ENCODE data around the gene MUC20. TPM values are rescaled to one million over a fixed set of nuclear protein-coding genes. Genes with fewer than 3 reads are reported as not detected.
"Not testable (repeated sequence)": the region's sequence is repeated elsewhere in the genome, so short reads cannot be mapped to it uniquely, and the experiment has no call there.

The MUC20 gene
- total RNA-seq, 1 donor from 2014 or later = 2.0 TPM

DNA sequence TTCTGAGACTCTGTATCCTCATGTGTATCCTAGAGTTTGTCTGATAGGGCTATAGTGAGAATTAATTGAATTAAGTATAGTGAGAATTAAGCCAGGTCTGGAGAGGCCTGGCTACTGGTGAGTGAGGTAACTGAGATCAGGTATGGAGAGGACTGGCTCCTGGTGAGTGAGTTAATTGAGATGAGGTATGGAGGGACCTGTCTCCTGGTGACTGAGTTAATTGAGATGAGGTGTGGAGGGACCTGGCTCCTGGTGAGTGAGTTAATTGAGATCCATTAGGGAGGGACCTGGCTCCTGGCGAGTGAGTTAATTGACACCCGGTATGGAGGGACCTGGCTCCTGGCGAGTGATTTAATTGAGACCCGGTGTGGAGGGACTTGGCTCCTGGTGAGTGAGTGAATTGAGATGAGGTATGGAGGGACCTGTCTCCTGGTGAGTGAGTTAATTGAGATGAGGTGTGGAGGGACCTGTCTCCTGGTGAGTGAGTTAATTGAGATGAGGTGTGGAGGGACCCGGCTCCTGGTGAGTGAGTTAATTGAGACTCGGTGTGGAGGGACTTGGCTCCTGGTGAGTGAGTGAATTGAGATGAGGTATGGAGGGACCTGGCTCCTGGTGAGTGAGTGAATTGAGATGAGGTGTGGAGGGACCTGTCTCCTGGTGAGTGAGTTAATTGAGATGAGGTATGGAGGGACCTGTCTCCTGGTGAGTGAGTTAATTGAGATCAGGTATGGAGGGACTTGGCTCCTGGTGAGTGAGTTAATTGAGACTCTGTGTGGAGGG lies 10.5 kb upstream of the MUC20 start:
- DNase-seq (ENCODE audit: low spot score) = not testable (repeated sequence)

DNA sequence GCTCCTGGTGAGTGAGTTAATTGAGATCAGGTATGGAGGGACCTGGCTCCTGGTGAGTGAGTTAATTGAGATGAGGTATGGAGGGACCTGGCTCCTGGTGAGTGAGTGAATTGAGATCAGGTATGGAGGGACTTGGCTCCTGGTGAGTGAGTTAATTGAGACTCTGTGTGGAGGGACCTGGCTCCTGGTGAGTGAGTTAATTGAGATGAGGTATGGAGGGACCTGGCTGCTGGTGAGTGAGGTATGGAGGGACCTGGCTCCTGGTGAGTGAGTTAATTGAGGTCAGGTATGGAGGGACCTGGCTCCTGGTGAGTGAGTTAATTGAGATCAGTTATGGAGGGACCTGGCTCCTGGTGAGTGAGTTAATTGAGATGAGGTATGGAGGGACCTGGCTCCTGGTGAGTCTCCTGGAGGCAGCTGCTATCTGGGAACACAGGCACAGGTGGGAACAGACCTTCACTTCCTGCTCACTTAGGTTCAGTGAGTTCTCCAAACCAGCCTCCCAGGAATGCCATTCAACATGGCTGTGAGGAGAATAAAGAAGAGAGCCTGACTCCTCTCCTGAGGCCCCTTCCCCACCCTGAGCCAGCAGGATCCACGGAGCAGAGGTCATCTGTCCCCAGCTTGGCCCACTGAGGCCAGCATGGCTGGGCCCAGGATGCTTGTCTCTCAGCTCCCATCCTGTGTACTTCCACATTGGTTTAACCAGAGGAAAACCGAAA lies 9.5 kb upstream of the MUC20 start:
- DNase-seq (ENCODE audit: low spot score) = not testable (repeated sequence)

DNA sequence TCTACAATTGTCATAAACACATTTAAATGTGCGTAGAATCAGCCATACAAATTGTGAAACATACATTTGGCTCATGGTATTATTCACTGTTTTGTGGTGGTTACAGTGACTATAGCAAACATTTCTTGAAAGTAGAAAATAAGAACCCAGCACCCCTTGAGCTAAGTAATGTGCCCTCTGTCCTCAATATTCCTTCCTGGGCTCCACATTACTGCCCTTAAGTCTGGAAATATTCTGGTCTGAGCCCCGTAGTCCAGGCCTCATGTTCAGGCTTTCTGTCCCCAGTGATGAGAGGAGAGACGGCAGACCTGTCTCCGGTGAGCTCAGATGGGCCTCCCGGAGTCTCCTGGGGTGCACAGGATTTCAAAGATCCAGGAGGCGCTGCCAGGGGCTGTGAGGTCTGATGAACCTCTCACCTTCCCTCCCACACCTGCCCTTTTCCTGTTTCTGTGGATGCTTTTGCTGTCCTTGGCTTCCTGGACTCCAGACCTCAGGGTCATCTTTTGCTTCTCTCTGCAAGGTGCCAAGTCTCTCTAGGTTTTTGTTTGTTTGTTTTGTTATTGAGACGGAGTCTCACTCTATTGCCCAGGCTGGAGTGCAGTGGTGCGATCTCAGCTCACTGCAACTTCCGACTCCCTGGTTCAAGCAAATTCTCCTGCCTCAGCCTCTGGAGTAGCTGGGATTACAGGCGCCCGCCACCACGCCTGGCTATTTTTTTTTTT lies 8.8 kb upstream of the MUC20 start:
- no peak for DNase-seq (ENCODE audit: low spot score)

DNA sequence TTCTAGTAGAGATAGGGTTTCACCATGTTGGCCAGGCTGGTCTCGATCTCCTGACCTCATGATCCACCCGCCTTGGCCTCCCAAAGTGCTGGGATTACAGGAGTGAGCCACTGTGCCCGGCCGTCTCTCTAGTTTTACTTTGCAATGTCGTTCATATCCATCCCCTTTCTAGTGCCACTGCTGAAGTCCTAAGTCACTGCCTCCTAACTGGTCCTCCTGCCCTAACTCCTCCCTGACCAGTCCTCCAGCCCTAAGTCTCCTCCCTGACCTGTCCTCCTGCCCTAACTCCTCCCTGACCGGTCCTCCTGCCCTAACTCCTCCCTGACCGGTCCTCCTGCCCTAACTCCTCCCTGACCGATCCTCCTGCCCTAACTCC lies 8.3 kb upstream of the MUC20 start:
- DNase-seq (ENCODE audit: low spot score) = not testable (repeated sequence)

DNA sequence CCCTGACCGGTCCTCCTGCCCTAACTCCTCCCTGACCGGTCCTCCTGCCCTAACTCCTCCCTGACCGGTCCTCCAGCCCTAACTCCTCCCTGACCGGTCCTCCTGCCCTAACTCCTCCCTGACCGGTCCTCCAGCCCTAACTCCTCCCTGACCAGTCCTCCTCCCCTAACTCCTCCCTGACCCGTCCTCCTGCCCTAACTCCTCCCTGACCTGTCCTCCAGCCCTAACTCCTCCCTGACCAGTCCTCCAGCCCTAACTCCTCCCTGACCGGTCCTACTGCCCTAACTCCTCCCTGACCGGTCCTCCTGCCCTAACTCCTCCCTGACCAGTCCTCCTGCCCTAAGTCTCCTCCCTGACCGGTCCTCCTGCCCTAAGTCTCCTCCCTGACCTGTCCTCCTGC lies 7.6 kb upstream of the MUC20 start:
- DNase-seq (ENCODE audit: low spot score) = not testable (repeated sequence)

DNA sequence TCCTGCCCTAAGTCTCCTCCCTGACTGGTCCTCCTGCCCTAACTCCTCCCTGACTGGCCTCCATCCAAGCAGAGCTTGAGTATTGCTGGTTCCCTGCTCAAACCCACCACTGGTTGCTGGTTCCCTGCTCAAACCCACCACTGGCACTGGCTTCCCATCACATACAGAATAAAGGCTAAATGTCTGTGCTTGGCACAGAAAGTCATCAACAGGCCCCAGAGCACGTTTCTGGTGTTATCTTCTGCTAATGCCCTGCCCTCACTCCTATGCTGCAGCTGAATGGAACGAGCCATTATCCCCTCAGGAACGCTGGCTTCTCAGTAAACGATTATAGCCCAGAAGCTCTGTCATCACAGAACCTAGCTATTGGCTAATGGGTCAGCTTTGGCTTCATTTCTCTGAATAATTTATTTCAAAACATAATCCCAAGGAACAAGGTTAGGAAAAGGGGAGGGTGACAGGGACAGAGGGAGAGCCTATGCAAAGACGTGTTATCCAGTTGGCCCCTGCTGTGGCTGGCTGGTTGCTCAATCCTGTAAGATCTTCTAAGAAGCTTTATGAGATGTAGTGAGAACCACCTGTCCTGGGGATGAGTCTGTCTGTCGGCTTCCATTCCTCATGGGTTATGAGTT lies 6.3 kb upstream of the MUC20 start:
- no peak for DNase-seq (ENCODE audit: low spot score)

DNA sequence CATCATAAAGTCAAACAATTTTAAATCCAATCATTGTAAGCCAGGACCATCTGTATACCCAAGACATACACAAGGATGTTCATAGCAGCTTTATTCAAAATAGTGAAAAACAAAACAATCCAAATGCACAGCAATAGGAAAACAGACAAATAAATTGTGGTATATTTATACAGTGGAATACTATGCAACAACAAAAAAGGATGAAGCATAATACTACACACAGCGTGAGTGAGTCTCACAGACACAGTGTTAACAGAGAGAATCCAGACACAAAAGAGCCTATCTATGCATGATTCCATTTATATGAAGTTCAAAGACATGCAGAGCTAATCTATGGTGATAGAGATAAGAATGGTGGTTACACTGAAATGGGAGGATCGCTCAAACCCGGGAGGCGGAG lies 5.6 kb upstream of the MUC20 start:
- DNase-seq (ENCODE audit: low spot score) = no peak

DNA sequence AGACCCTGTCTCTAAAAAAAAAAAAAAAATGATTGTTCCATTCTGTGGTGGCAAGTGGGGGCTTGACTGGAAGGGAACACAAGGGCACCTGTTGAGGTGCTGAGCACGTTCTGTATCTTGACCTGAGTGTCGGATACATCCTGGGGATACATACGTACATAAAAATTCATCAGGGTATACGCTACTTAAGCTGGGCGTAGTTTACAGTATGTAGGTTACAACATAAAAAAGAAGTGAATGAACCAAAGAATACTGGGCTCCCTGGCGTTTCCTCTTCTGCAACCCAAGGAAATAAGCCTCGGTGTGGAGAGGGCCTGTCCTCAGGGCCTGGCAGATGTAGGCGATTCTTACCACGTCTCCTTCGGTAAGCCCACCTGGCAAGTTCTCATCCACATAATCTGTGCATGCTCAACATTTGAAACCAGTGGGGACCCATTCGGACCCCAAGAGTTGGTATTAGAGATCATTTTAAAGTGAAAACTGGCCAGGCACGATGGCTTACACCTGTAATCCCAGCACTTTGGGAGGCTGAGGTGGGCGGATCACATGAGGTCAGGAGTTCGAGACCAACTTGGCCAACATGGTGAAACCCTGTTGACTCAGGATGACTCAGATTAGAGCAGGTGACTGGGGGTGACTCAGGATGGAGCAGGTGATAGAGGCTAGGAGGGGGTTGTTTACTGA lies 5.1 kb upstream of the MUC20 start:
- DNase-seq (ENCODE audit: low spot score) = no peak

DNA sequence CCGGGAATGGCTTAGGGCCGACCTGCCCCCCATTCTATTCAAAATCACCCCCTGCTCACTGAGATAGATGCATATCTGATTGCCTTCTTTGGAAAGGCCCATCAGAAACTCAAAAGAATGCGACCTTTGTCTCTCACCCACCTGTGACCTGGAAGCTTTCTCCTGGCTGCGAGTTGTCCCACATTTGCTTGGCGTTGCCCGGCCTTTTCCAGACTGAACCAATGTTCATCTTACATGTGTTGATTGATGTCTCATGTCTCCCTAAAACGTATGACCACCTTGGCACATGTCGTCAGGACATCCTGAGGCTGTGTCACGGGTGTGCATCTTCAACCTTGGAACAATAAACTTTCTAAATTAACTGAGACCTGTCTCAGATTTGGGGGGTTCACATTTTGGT lies 3.4 kb upstream of the MUC20 start:
- DNase-seq (ENCODE audit: low spot score) = no peak

DNA sequence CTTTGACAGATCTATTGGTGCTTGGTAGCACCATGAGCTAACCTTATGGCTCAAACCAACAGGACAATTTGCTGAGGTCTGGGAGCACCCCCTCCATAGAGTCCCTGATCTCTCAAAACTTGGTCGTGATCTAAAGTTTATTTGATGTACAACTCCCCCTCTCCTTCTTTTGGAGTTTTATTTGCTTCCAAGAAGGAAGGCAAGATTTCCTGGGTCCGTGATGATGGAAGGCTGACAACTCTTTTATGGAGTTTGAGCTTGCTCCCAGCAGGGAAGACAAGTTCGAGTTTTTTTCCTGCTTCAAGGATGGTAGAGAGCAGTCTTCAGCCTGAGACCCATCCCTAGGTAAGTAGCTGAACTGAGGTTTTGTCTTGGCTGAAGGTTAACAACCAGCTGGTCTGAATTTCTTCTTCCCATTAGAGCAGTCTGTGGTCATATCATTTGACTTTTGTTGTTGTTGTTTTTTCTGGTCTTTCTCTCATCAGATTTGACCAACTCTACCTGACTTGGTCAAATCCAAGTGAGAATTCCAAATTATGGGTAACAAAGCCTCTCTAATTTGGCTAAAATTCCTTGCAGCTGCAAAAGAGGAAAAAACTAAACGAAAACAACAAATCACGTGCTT lies 2.8 kb upstream of the MUC20 start:
- DNase-seq (ENCODE audit: low spot score) = no peak

DNA sequence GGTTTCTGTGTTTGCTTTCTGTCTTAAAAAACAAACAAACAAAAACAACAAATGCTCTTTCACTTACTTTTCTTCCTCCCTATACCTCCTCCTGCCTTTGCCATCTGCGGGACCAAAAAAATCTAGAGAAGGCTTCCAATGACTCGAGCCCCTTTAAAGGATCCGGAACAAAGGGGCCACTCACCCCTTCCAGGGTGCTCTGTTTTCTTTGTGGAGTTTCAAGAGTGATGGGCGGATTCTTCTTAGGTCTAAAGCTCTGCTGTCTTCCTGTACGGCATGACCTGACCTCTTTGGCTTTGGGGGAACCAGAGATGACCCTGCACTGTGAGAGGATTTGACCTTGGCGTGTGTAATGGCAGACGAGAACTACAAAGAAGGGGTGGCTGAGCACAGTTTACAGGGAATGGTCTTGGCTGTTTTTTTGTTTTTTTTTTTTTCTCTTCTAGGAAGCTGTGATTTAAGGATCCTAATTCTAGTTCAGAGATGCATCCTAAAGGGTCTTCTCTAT lies 2.2 kb upstream of the MUC20 start:
- no peak for DNase-seq (ENCODE audit: low spot score)

DNA sequence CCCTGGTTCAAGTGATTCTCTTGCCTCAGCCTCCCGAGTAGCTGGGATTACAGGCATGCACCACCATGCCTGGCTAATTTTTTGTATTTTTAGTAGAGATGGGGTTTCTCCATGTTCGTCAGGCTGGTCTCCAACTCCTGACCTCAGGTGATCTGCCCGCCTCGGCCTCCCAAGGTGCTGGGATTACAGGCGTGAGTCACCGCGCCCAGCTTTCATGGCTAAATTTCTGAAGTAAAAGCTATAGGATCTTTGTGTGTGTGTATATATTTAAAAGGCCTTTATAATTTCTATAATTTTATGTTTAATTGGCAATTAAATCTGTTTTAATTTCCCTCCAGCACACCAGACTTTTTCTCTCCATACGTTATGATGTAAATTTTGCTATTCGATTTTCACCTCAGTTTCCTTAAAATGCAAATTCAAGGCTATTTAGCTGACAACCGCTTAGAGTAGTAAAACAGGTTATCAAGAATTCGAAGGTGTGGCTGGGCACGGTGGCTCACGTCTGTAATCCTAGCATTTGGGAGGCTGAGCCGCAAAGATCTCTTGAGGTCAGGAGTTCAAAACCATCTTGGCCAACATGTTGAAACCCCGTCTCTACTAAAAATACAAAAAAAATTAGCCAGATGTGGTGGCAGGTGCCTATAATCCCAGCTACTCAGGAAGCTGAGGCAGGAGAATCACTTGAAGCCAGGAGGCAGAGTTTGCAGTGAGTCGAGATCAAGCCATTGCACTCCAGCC lies 1.1 kb upstream of the MUC20 start:
- DNase-seq (ENCODE audit: low spot score) = not testable (repeated sequence)

DNA sequence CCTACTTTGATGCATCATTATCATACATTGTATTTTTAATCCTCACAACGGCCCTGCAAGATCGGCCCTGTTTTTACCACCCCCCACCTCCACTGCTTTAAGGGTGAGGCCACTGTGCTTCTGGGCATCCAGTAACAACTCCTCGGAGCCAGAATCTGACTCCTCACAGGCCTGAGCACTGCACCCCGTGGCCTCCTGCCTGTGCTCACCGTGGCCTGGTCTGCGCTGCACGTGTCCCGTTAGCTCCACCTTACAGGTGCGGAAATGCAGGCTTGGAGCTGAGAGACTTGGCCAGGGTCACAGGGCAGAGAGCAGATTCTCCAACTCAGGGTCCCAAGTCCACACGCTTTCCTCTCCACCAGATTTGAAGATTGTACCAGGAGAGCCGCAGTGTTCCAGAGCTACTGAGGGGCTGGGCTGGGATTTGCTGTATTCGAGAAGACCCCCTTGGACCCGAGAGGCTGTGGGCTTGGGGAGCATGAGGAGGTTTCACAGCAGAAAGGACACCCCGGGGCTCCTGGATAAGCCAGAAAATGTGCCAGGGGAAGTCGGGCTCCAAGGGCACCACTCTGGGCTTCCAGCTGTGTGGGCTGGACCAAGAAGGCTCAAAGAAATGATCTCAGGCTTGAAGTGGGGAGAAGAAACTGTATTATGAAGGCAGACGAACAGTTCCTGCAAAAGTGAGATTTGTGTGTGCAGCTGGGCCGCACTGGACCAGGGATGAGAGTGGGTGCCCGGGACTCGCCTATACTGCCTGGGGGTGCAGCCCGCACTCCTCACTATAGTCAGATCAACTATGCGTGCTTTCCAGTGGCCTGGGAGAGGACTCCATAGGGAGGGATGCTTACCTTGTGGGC lies 1.6 kb downstream of the MUC20 start:
- not testable (repeated sequence) for DNase-seq (ENCODE audit: low spot score)

DNA sequence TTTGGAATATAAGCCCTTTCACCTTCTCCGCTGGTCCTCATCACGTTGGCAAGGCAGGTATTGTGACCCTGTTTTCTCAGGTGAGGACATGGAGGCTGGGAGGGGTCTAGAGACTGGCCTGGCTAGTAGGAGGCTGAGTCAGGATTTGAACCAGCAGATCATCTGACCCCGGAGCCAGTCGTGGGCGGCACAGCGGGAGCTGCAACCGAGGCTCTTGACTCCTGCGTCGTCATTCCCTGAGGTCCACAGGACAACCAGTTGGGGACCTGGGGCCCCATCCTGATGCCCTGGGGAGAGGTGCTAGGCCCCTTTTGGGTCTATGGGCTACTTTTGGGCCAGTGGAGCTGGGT lies 2.2 kb downstream of the MUC20 start:
- not testable (repeated sequence) for DNase-seq (ENCODE audit: low spot score)

DNA sequence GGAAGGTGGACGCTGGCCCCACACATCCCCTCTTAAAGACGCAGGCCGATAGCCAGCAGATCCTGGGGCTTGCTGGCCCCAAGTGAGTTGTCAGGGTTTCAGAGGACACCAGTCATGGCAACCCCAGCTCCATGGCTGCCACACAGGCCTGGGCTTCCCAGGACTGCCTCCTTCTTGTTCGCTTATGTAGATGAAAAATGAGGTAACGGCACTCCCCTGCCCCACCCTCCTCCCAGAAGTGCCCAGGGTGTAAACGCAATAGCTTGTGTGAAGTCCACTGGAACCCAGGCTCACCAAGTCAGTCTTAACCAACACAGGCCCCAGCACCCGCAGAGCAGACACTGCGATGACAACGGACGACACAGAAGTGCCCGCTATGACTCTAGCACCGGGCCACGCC lies 3.6 kb downstream of the MUC20 start:
- DNase-seq (ENCODE audit: low spot score) = not testable (repeated sequence)

DNA sequence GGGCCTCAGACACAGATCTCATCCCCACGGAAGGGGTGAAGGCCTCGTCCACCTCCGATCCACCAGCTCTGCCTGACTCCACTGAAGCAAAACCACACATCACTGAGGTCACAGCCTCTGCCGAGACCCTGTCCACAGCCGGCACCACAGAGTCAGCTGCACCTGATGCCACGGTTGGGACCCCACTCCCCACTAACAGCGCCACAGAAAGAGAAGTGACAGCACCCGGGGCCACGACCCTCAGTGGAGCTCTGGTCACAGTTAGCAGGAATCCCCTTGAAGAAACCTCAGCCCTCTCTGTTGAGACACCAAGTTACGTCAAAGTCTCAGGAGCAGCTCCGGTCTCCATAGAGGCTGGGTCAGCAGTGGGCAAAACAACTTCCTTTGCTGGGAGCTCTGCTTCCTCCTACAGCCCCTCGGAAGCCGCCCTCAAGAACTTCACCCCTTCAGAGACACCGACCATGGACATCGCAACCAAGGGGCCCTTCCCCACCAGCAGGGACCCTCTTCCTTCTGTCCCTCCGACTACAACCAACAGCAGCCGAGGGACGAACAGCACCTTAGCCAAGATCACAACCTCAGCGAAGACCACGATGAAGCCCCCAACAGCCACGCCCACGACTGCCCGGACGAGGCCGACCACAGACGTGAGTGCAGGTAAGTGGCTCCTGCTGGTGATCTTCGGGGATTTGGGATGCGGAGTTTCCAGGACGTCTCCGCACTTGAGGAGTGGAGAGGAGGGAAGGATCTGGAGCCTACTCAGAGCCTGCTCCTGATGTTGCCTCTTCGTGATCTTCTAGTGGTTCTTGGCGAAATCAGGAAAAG lies 5.3 kb downstream of the MUC20 start:
- DNase-seq (ENCODE audit: low spot score) = not testable (repeated sequence)

DNA sequence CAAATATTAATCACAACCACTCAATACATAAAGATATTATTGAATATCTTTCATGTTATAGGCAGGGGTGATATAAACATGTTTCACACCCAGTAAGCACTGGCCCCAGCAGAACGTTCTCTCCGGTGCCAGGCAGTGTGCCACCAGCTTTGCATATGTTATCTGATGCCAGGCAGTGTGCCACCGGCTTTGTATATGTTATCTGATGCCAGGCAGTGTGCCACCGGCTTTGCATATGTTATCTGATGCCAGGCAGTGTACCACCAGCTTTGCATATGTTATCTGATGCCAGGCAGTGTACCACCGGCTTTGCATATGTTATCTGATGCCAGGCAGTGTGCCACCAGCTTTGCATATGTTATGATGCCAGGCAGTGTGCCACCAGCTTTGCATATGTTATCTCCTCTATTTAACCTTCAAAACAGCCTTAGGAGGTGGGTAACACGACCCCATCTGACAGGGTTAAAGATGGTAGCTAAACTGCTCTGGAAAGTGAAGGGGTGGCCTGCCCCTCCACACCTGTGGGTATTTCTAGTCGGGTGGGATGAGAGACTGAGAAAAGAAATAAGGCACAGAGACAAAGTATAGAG lies 6.9 kb downstream of the MUC20 start:
- DNase-seq (ENCODE audit: low spot score) = no peak
